IPS DF 6.9 (cell line): ENCODE data around the gene OR52E6.

Source experiments
- DNase-seq: peaks from one replicate; pipeline ENCODE4 v3.0.0-alpha.2; 2013; ENCODE audit warnings: low read depth, low spot score
- H3K27ac ChIP-seq: one replicate; pipeline ENCODE4 v1.5.1; 2013; ENCODE audit warnings: low read length, control low read depth
- H3K27me3 ChIP-seq: 2 replicates; pipeline ENCODE4 v1.6.1; 2013; ENCODE audit warnings: mild to moderate bottlenecking, low read length; ENCODE audit not compliant: control insufficient read depth, insufficient read depth
- H3K36me3 ChIP-seq: 2 replicates; pipeline ENCODE4 v1.6.1; 2013; ENCODE audit warnings: low read length; ENCODE audit not compliant: control insufficient read depth, insufficient read depth
- H3K4me1 ChIP-seq: 2 replicates; pipeline ENCODE4 v1.6.1; 2013; ENCODE audit warnings: low read length; ENCODE audit not compliant: control insufficient read depth, insufficient read depth
- H3K4me3 ChIP-seq: 2 replicates; pipeline ENCODE4 v1.5.1; 2013; ENCODE audit warnings: mild to moderate bottlenecking, low read length
- H3K9me3 ChIP-seq: 2 replicates; pipeline ENCODE4 v1.6.1; 2013; ENCODE audit warnings: low read length, inconsistent platforms; ENCODE audit not compliant: control insufficient read depth, insufficient read depth
- WGBS: extraction: QIAGEN DNeasy Blood & Tissue Kit; methylation state at CpG from one replicate; pipeline ENCODE4 v1.1.7; 2013; ENCODE audit warnings: mixed read lengths, missing lambda C conversion rate; ENCODE audit not compliant: insufficient read length, insufficient coverage; 5-methylcytosine and 5-hydroxymethylcytosine counted together

Gene OR52E6

GRCh38 chr11:5846701-5847100, 5.0 kb upstream of the OR52E6 start:
- no peak for DNase-seq
- no peak overlapping the region for H3K4me3 ChIP-seq
- no peaks in the 10 kb centered on the region for H3K36me3 ChIP-seq
- no peak overlapping the region for H3K27ac ChIP-seq
- no CpG with 5 or more reads among the region's 1 CpG for WGBS
- no peaks in the 10 kb centered on the region for H3K27me3 ChIP-seq
- H3K9me3 ChIP-seq: no peaks in the 10 kb centered on the region
- H3K4me1 ChIP-seq: no peaks in the 10 kb centered on the region

GRCh38 chr11:5837695-5838094, 4.0 kb downstream of the OR52E6 start:
- H3K9me3 ChIP-seq: no peaks in the 10 kb centered on the region
- H3K4me1 ChIP-seq: no peaks in the 10 kb centered on the region
- no peak for DNase-seq
- H3K4me3 ChIP-seq: no peak overlapping the region
- WGBS: no CpG with 5 or more reads among the region's 2 CpGs
- no peaks in the 10 kb centered on the region for H3K36me3 ChIP-seq
- H3K27me3 ChIP-seq: no peaks in the 10 kb centered on the region
- no peak overlapping the region for H3K27ac ChIP-seq

- H3K27me3 ChIP-seq: no peaks in the 10 kb centered on the region
- no peak overlapping the region for H3K27ac ChIP-seq
- H3K4me3 ChIP-seq: no peak overlapping the region
- H3K4me1 ChIP-seq: no peaks in the 10 kb centered on the region
- WGBS: no CpG with 5 or more reads among the region's 2 CpGs
- no peak for DNase-seq
- H3K9me3 ChIP-seq: no peaks in the 10 kb centered on the region
- H3K36me3 ChIP-seq: no peaks in the 10 kb centered on the region
Measured at GRCh38 chr11:5833446-5833845, 8.3 kb downstream of the OR52E6 start.

GRCh38 chr11:5831196-5831829, 10.4 kb downstream of the OR52E6 start:
- Histone ChIP-seq H3K27me3 (no peaks in the 10 kb centered on the region), H3K4me3 (no peak overlapping the region), H3K4me1 (no peaks in the 10 kb centered on the region), H3K36me3 (no peaks in the 10 kb centered on the region), H3K27ac (no peak overlapping the region), H3K9me3 (no peaks in the 10 kb centered on the region)
- WGBS: no CpG with 5 or more reads among the region's 6 CpGs
- DNase-seq: no peak

- Histone ChIP-seq H3K27me3 (no peaks in the 10 kb centered on the region), H3K9me3 (no peaks in the 10 kb centered on the region), H3K4me1 (no peaks in the 10 kb centered on the region), H3K36me3 (no peaks in the 10 kb centered on the region), H3K4me3 (no peak overlapping the region), H3K27ac (no peak overlapping the region)
- WGBS: no CpG with 5 or more reads among the region's 1 CpG
- no peak for DNase-seq
Measured at GRCh38 chr11:5818245-5818886, 23.3 kb downstream of the OR52E6 start.

GRCh38 chr11:5815534-5815933, 26.2 kb downstream of the OR52E6 start:
- no peaks in the 10 kb centered on the region for H3K27me3 ChIP-seq
- H3K4me3 ChIP-seq: no peak overlapping the region
- no peak overlapping the region for H3K27ac ChIP-seq
- WGBS: no CpG with 5 or more reads among the region's 4 CpGs
- DNase-seq: no peak
- H3K9me3 ChIP-seq: no peaks in the 10 kb centered on the region
- H3K36me3 ChIP-seq: no peaks in the 10 kb centered on the region
- H3K4me1 ChIP-seq: no peaks in the 10 kb centered on the region

- no peaks in the 10 kb centered on the region for H3K27me3 ChIP-seq
- no peaks in the 10 kb centered on the region for H3K9me3 ChIP-seq
- no peaks in the 10 kb centered on the region for H3K36me3 ChIP-seq
- H3K4me1 ChIP-seq: no peaks in the 10 kb centered on the region
- WGBS: 100% methylated on average over 1 of the region's 6 CpGs
- no peak overlapping the region for H3K4me3 ChIP-seq
- DNase-seq: no peak
- no peak overlapping the region for H3K27ac ChIP-seq
Measured at GRCh38 chr11:5809905-5810795, 31.5 kb downstream of the OR52E6 start.

GRCh38 chr11:5809122-5809519, 32.6 kb downstream of the OR52E6 start:
- Histone ChIP-seq H3K4me1 (no peaks in the 10 kb centered on the region), H3K4me3 (peak overlapping the region; percentile 56; the same call in 1 of the 2 replicates), H3K27ac (no peak overlapping the region), H3K36me3 (no peaks in the 10 kb centered on the region), H3K9me3 (no peaks in the 10 kb centered on the region), H3K27me3 (no peaks in the 10 kb centered on the region)
- no peak for DNase-seq
- no CpG with 5 or more reads among the region's 5 CpGs for WGBS

- no peaks in the 10 kb centered on the region for H3K9me3 ChIP-seq
- H3K27me3 ChIP-seq: no peaks in the 10 kb centered on the region
- peak within 1 kb of the TSS; percentile 56; the same call in 1 of the 2 replicates for H3K4me3 ChIP-seq
- no CpG with 5 or more reads among the region's 24 CpGs for WGBS
- H3K27ac ChIP-seq: no peak within 1 kb of the TSS
- peak; percentile 50 for DNase-seq
- H3K4me1 ChIP-seq: no peaks in the 10 kb centered on the region
- no peaks in the 10 kb centered on the region for H3K36me3 ChIP-seq
Measured at GRCh38 chr11:5808500-5809121, 33.1 kb downstream of the OR52E6 start, which contains the start of gene OR52N2. Gene OR52N2, plus strand, starts transcription at chr11:5808924. Its CDS starts 11,412 bp downstream, at chr11:5820336.

GRCh38 chr11:5807580-5807979, 34.1 kb downstream of the OR52E6 start:
- no peak overlapping the region for H3K27ac ChIP-seq
- H3K4me1 ChIP-seq: no peaks in the 10 kb centered on the region
- no peak overlapping the region for H3K4me3 ChIP-seq
- no CpG with 5 or more reads among the region's 10 CpGs for WGBS
- H3K36me3 ChIP-seq: no peaks in the 10 kb centered on the region
- no peak for DNase-seq
- H3K27me3 ChIP-seq: no peaks in the 10 kb centered on the region
- H3K9me3 ChIP-seq: no peaks in the 10 kb centered on the region
